Prostate gland (tissue), 2 donors: ENCODE data around the gene UROS.

Source experiments
- CTCF ChIP-seq, 4 experiments: fragments of 200-600 bp in 2 of 4; fragments of 450-650 bp in 2 of 4; sonication (generic) in 2 of 4; IDR thresholded peaks; 1 replicate in 3 of 4; 2 replicates in 1 of 4; pipeline ENCODE4 v1.5.1; 2016 to 2019; ENCODE audit warnings: antibody characterized with exemption in 4 of 4, mild to moderate bottlenecking in 2 of 4, moderate library complexity in 2 of 4
- POLR2A ChIP-seq: fragments of 450-650 bp; IDR thresholded peaks from one replicate; pipeline ENCODE4 v1.6.1; 2016; ENCODE audit warnings: antibody characterized with exemption, mild to moderate bottlenecking

- TF ChIP-seq POLR2A (no peak), CTCF (IDR thresholded peaks at IDR 0.05) (no peak)
These were observed 56.5 kb downstream of the UROS start for GRCh38 chr10:125766511-125766910.
